ENCODE results near the gene SCAMP5. TPM values are rescaled to one million over a fixed set of nuclear protein-coding genes. Genes with fewer than 3 reads are reported as not detected.
A peak's percentile ranks its signal among the peaks of the same experiment; 100 is the strongest.

The SCAMP5 gene
- total RNA-seq, 1 experiment from 2014 or later = 6.2 TPM

DNA sequence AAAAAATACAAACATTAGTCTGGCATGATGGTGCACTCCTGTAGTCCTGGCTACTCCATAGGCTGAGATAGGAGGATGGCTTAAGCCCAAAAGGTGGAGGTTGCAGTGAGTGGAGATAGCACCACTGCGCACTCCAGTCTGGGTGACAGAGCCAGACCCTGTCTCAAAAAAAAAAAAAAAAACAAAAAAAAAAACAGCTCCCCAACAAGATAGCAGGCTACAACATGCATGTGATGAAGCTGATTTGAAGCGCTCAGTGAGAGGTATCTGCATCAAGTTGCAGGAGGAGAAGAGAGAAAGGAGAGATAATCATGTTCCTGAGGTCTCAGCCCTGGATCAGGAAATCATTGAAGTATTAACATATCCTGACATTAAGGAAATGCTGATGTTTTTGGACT, 27.4 kb downstream of the SCAMP5 start:
- Histone ChIP-seq H3K79me2 (ENCODE audit: insufficient read depth, low read length) (peaks cover 27% of the 10 kb centered on the region), H3K27me3 (ENCODE audit: insufficient read depth, low read length) (no peaks in the 10 kb centered on the region), H3K27ac (ENCODE audit: low read depth, low read length) (no peak overlapping the region), H3K36me3 (ENCODE audit: control insufficient read depth in 1 of 2, insufficient read depth in 2 of 2, low read length in 2 of 2) (no peaks in the 10 kb centered on the region), H3K4me3 (replicated peaks in 1 of 2; ENCODE audit: low read depth in 1 of 2, low read length in 2 of 2) (no peak overlapping the region; a peak in 1 of 4 replicates), H4K20me1 (ENCODE audit: insufficient read depth) (no peaks in the 10 kb centered on the region), H3K4me2 (ENCODE audit: low read length) (peak overlapping the region; percentile 90; the same call in 1 of the 2 replicates), H3K4me1 (ENCODE audit: control insufficient read depth in 1 of 2, insufficient read depth in 2 of 2, low read length in 2 of 2) (peaks cover 0 to 18% of the 10 kb centered on the region in 2 experiments; a peak in 2 of 4 replicates), H2AFZ (ENCODE audit: low read depth, low read length, poor library complexity, severe bottlenecking) (no peak overlapping the region), H3K9me3 (ENCODE audit: control insufficient read depth in 1 of 2, insufficient read depth in 1 of 2, low read depth in 1 of 2, low read length in 2 of 2) (no peaks in the 10 kb centered on the region), H3K9ac (ENCODE audit: low read length) (no peak overlapping the region), H3K9me2 (ENCODE audit: insufficient read depth) (no peaks in the 10 kb centered on the region)
- POLR2A ChIA-PET = interaction anchor here (0.9 to 1.6 kb wide), 3 partner anchors 82 to 180 kb away, joined by 3 to 4 read pairs (median 3); no protein-coding TSS in a partner anchor
- BruUV-seq (replicated peaks) = no TSS peak
- ATAC-seq = no peak
- RAD21 ChIA-PET (ENCODE audit: low non-redundant PET in 1 of 2, low total read pairs in 2 of 2, uncharacterized antibody in 2 of 2, unreplicated experiment in 2 of 2) = interaction anchor here in 1 of 2 experiments (0.7 kb wide), 1 partner anchor 254 kb away, joined by 3 read pairs; no protein-coding TSS in a partner anchor
- intact Hi-C loops (cut with micrococcal nuclease) = no loop called here
- TF ChIP-seq FOSL1 (IDR thresholded peaks at IDR 0.05; ENCODE audit: low read depth) (no peak), ELF1 (IDR thresholded peaks at IDR 0.05; ENCODE audit: borderline replicate concordance, low read depth) (no peak), POLR2A (IDR thresholded peaks at IDR 0.05; ENCODE audit: borderline replicate concordance, extremely low read depth, insufficient read depth, insufficient read length) (no peak), JUND (IDR thresholded peaks at IDR 0.05) (no peak), CEBPB (IDR thresholded peaks at IDR 0.05; ENCODE audit: low read depth) (no peak), SP1 (IDR thresholded peaks at IDR 0.05; ENCODE audit: low read depth) (no peak), SRF (IDR thresholded peaks at IDR 0.05; ENCODE audit: low read depth) (no peak), ZFX (IDR thresholded peaks at IDR 0.05) (no peak), POLR2AphosphoS5 (IDR thresholded peaks at IDR 0.05; ENCODE audit: low read depth, low read length) (no peak), RAD21 (IDR thresholded peaks at IDR 0.05; ENCODE audit: low read depth) (no peak), YY1 (IDR thresholded peaks at IDR 0.05; ENCODE audit: extremely low read depth, insufficient replicate concordance, low read depth, low read length) (no peak), ZNF274 (IDR thresholded peaks at IDR 0.05; ENCODE audit: low read depth, low read length) (no peak)
- TF ChIP-seq, protein P1, sequence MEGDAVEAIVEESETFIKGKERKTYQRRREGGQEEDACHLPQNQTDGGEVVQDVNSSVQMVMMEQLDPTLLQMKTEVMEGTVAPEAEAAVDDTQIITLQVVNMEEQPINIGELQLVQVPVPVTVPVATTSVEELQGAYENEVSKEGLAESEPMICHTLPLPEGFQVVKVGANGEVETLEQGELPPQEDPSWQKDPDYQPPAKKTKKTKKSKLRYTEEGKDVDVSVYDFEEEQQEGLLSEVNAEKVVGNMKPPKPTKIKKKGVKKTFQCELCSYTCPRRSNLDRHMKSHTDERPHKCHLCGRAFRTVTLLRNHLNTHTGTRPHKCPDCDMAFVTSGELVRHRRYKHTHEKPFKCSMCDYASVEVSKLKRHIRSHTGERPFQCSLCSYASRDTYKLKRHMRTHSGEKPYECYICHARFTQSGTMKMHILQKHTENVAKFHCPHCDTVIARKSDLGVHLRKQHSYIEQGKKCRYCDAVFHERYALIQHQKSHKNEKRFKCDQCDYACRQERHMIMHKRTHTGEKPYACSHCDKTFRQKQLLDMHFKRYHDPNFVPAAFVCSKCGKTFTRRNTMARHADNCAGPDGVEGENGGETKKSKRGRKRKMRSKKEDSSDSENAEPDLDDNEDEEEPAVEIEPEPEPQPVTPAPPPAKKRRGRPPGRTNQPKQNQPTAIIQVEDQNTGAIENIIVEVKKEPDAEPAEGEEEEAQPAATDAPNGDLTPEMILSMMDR (IDR thresholded peaks at IDR 0.05 in 2 of 3, conservative IDR thresholded peaks at IDR 0.05 in 1 of 3; ENCODE audit: borderline replicate concordance in 1 of 3, insufficient read depth in 1 of 3, low read depth in 2 of 3, low read length in 2 of 3) = no peak
- TF ChIP-seq, protein P2, sequence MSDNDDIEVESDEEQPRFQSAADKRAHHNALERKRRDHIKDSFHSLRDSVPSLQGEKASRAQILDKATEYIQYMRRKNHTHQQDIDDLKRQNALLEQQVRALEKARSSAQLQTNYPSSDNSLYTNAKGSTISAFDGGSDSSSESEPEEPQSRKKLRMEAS (IDR thresholded peaks at IDR 0.05) = no peak
- TF ChIP-seq, protein P3, sequence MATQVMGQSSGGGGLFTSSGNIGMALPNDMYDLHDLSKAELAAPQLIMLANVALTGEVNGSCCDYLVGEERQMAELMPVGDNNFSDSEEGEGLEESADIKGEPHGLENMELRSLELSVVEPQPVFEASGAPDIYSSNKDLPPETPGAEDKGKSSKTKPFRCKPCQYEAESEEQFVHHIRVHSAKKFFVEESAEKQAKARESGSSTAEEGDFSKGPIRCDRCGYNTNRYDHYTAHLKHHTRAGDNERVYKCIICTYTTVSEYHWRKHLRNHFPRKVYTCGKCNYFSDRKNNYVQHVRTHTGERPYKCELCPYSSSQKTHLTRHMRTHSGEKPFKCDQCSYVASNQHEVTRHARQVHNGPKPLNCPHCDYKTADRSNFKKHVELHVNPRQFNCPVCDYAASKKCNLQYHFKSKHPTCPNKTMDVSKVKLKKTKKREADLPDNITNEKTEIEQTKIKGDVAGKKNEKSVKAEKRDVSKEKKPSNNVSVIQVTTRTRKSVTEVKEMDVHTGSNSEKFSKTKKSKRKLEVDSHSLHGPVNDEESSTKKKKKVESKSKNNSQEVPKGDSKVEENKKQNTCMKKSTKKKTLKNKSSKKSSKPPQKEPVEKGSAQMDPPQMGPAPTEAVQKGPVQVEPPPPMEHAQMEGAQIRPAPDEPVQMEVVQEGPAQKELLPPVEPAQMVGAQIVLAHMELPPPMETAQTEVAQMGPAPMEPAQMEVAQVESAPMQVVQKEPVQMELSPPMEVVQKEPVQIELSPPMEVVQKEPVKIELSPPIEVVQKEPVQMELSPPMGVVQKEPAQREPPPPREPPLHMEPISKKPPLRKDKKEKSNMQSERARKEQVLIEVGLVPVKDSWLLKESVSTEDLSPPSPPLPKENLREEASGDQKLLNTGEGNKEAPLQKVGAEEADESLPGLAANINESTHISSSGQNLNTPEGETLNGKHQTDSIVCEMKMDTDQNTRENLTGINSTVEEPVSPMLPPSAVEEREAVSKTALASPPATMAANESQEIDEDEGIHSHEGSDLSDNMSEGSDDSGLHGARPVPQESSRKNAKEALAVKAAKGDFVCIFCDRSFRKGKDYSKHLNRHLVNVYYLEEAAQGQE (IDR thresholded peaks at IDR 0.05; ENCODE audit: low read depth) = no peak
- DNase-seq (ENCODE audit: low read depth, low spot score) = no peak
- CTCF ChIA-PET = interaction anchor here (0.8 to 1.6 kb wide), 3 partner anchors 8 to 181 kb away, joined by 3 to 5 read pairs (median 5); partner anchors contain the start of gene C15orf39
